Lung (tissue), 12 donors: ENCODE measurements around the gene MAP7. TPM values are rescaled to one million over a fixed set of nuclear protein-coding genes. Genes with fewer than 3 reads are reported as not detected.

Experiments used
- ATAC-seq: fragments of 200-7000 bp; cut with Tn5 transposase; one replicate; pipeline ENCODE4 v1.9.1; 2020; ENCODE audit warnings: moderate number of reproducible peaks; ENCODE audit not compliant: insufficient read depth, low FRiP score
- DNase-seq, 3 donors: peaks; one replicate each; pipeline ENCODE4 v3.0.0-alpha.2; 2013 to 2017
- H3K27ac ChIP-seq, 2 donors: one replicate each; pipeline ENCODE4 v1.5.1; 2013; ENCODE audit warnings: mild to moderate bottlenecking in 2 of 2, moderate library complexity in 2 of 2, control low read depth in 1 of 2, inconsistent platforms in 1 of 2, low read depth in 1 of 2, low read length in 1 of 2
- H3K27me3 ChIP-seq, 3 donors: one replicate each; pipeline ENCODE4 v1.5.1; 2013; ENCODE audit warnings: low read length in 2 of 3; ENCODE audit not compliant: control insufficient read depth in 3 of 3, insufficient read depth in 3 of 3
- H3K36me3 ChIP-seq, 4 donors: one replicate each; pipeline ENCODE4 v1.5.1; 2013; ENCODE audit warnings: low read length in 4 of 4, mild to moderate bottlenecking in 1 of 4, moderate library complexity in 1 of 4; ENCODE audit not compliant: control insufficient read depth in 4 of 4, insufficient read depth in 4 of 4
- H3K4me1 ChIP-seq, 5 donors: one replicate each; pipeline ENCODE4 v1.5.1; 2013; ENCODE audit warnings: low read length in 5 of 5, mild to moderate bottlenecking in 2 of 5, moderate library complexity in 1 of 5; ENCODE audit not compliant: control insufficient read depth in 5 of 5, insufficient read depth in 5 of 5
- H3K4me3 ChIP-seq: one replicate; pipeline ENCODE4 v1.5.1; 2013; ENCODE audit warnings: mild to moderate bottlenecking, control low read depth, moderate library complexity
- H3K9ac ChIP-seq, 2 donors: one replicate each; pipeline ENCODE4 v1.5.1; 2013; ENCODE audit warnings: low read length in 2 of 2, control low read depth in 1 of 2; ENCODE audit not compliant: insufficient read depth in 1 of 2
- H3K9me3 ChIP-seq, 4 donors: one replicate each; pipeline ENCODE4 v1.5.1; 2013; ENCODE audit warnings: low read length in 3 of 4, mild to moderate bottlenecking in 1 of 4, moderate library complexity in 1 of 4; ENCODE audit not compliant: control insufficient read depth in 4 of 4, insufficient read depth in 3 of 4
- CTCF ChIP-seq: IDR thresholded peaks from 2 replicates; pipeline ENCODE4 v1.5.1; 2012; ENCODE audit warnings: mild to moderate bottlenecking; ENCODE audit errors: control extremely low read depth, extremely low read depth
- WGBS, 2 donors: extraction: QIAGEN DNeasy Blood & Tissue Kit; methylation state at CpG; one replicate each; pipeline ENCODE4 v1.1.7; 2013; 5-methylcytosine and 5-hydroxymethylcytosine counted together
- polyA plus RNA-seq, 2 donors: library from polyadenylated mRNA; stranded (reverse); fragments of 200-250 nt; gene quantifications; one replicate each; pipeline ENCODE4 v1.2.1, GENCODE V29; 2013
- total RNA-seq, 2 donors: library from RNA; depleted of rRNA in 1 of 2; stranded (reverse); fragments of >200 nt in 1 of 2; gene quantifications; one replicate each; pipeline ENCODE4 v1.2.1, GENCODE V29; 2014 to 2021
- donor health status: control.
- donor health status: control.
- donor health status: Bipolar disorder and iron deficiency.
- donor health status: healthy.
- donor health status: DM: yes; HTN: yes; CAD: no.

Gene MAP7
- total and polyA plus RNA-seq, 4 donors: 8.4 to 23.4 (median 12.3) TPM

GRCh38 chr6:136552054-136552453, 1.8 kb upstream of the MAP7 start:
- H3K9ac ChIP-seq: no peak overlapping the region
- no peak for ATAC-seq

GRCh38 chr6:136551103-136551502, 881 bp upstream of the MAP7 start:
- Histone ChIP-seq H3K27me3 (peaks cover 0 to 43% (median 31%) of the 10 kb centered on the region in 3 donors), H3K9me3 (no peaks in the 10 kb centered on the region), H3K9ac (no peak overlapping the region), H3K36me3 (no peaks in the 10 kb centered on the region), H3K4me3 (no peak overlapping the region), H3K27ac (peak overlapping the region in 1 of 2 donors; percentile 71), H3K4me1 (peaks cover 0 to 13% (median 3%) of the 10 kb centered on the region in 5 donors)
- 53 to 63% methylated on average over 8 of the region's 8 CpGs for WGBS, 2 donors
- DNase-seq (peak in 1 of 3 donors; percentile 19), ATAC-seq (no peak)
- TF ChIP-seq CTCF: no peak

More at GRCh38 chr6:136552054-136552453, 1.8 kb upstream of the MAP7 start:
- H3K4me3 ChIP-seq: no peak overlapping the region
- 82 to 86% methylated on average over 4 of the region's 4 CpGs for WGBS, 2 donors
- TF ChIP-seq CTCF: no peak
- H3K36me3 ChIP-seq: peaks cover 0 to 3% (median 1%) of the 10 kb centered on the region in 4 donors
- peaks cover 0 to 39% (median 31%) of the 10 kb centered on the region in 3 donors for H3K27me3 ChIP-seq
- DNase-seq: no peak
- H3K4me1 ChIP-seq: peaks cover 0 to 13% (median 3%) of the 10 kb centered on the region in 5 donors
- H3K27ac ChIP-seq: no peak overlapping the region
- H3K9me3 ChIP-seq: no peaks in the 10 kb centered on the region

- ATAC-seq (peak; percentile 65), DNase-seq (no peak)
- peak overlapping the region in 1 of 2 donors; percentile 57 for H3K9ac ChIP-seq
- H3K27me3 ChIP-seq: peaks cover 0 to 48% (median 36%) of the 10 kb centered on the region in 3 donors
- no peaks in the 10 kb centered on the region for H3K36me3 ChIP-seq
- H3K4me1 ChIP-seq: peaks cover 0 to 13% (median 3%) of the 10 kb centered on the region in 5 donors
- no peaks in the 10 kb centered on the region for H3K9me3 ChIP-seq
- no peak for TF ChIP-seq CTCF
- H3K4me3 ChIP-seq: peak overlapping the region; percentile 80
- peak overlapping the region in 1 of 2 donors; percentile 91 for H3K27ac ChIP-seq
- 0 to 1% methylated on average over 25 to 46 of the region's 46 CpGs for WGBS, 2 donors
These were observed 235 bp downstream of the MAP7 start for GRCh38 chr6:136550045-136550329.
